Subcutaneous abdominal adipose tissue (tissue), 5 donors: Measurements from ENCODE around the gene ARRB1.
"Not testable (repeated sequence)": the region's sequence is repeated elsewhere in the genome, so short reads cannot be mapped to it uniquely, and the experiment has no call there.

Experiments
- H3K27ac ChIP-seq: one replicate; pipeline ENCODE4 v1.7.0; 2013; ENCODE audit warnings: low read depth, mild to moderate bottlenecking, inconsistent platforms, low read length, moderate library complexity
- H3K27me3 ChIP-seq, 5 donors: one replicate each; pipeline ENCODE4 v1.7.0; 2013; ENCODE audit warnings: low read length in 5 of 5, inconsistent platforms in 1 of 5; ENCODE audit not compliant: control insufficient read depth in 5 of 5, insufficient read depth in 4 of 5
- H3K36me3 ChIP-seq, 5 donors: one replicate each; pipeline ENCODE4 v1.7.0; 2013; ENCODE audit warnings: low read length in 5 of 5; ENCODE audit not compliant: control insufficient read depth in 5 of 5, insufficient read depth in 5 of 5
- H3K4me1 ChIP-seq, 5 donors: one replicate each; pipeline ENCODE4 v1.7.0; 2013; ENCODE audit warnings: low read length in 5 of 5, mild to moderate bottlenecking in 3 of 5, moderate library complexity in 1 of 5; ENCODE audit not compliant: control insufficient read depth in 5 of 5, insufficient read depth in 5 of 5
- H3K4me3 ChIP-seq, 5 donors: one replicate each; pipeline ENCODE4 v1.7.0; 2013; ENCODE audit warnings: low read length in 5 of 5, low read depth in 1 of 5
- H3K9ac ChIP-seq, 5 donors: one replicate each; pipeline ENCODE4 v1.7.0; 2013; ENCODE audit warnings: low read length in 5 of 5, mild to moderate bottlenecking in 4 of 5, moderate library complexity in 3 of 5
- H3K9me3 ChIP-seq, 5 donors: one replicate each; pipeline ENCODE4 v1.7.0; 2013; ENCODE audit warnings: low read length in 5 of 5; ENCODE audit not compliant: control insufficient read depth in 5 of 5
- donor health status: healthy.
- donor health status: healthy.
- donor health status: healthy.
- donor health status: healthy.
- donor health status: healthy.

ARRB1 gene

GRCh38 chr11:75333807-75334140 is 17.7 kb downstream of the ARRB1 start:
- no peaks in the 10 kb centered on the region for H3K9me3 ChIP-seq
- peak overlapping the region in 1 of 5 donors; percentile 22 for H3K4me3 ChIP-seq
- H3K27me3 ChIP-seq = no peaks in the 10 kb centered on the region
- peaks cover 22 to 76% (median 67%) of the 10 kb centered on the region in 5 donors for H3K4me1 ChIP-seq
- peak overlapping the region; percentile 58 for H3K27ac ChIP-seq
- H3K9ac ChIP-seq = peak overlapping the region in 2 of 5 donors; percentile 25 to 33
- H3K36me3 ChIP-seq = no peaks in the 10 kb centered on the region

GRCh38 chr11:75333022-75333806 is 18.2 kb downstream of the ARRB1 start:
- Histone ChIP-seq H3K4me1 (peaks cover 17 to 76% (median 67%) of the 10 kb centered on the region in 5 donors), H3K9ac (peak overlapping the region in 2 of 5 donors; percentile 25 to 33), H3K36me3 (no peaks in the 10 kb centered on the region), H3K4me3 (peak overlapping the region in 1 of 5 donors; percentile 22), H3K27ac (peak overlapping the region; percentile 58), H3K9me3 (no peaks in the 10 kb centered on the region), H3K27me3 (no peaks in the 10 kb centered on the region)

DNA sequence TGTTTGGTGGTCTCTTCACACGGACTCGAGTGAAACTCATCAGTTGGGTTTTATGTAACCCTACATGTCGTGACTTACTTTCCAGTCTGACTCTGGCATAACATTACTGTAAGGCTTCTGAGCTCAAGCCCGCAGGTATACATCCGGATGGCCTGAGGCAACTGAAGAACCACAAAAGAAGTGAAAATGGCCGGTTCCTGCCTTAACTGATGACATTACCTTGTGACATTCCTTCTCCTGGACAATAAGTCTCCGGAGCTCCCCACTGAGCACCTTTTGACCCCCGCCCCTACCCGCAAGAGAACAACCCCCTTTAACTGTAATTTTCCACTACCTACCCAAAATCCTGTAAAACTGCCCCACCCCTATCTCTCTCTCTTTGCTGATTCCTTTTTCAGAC is 19.7 kb downstream of the ARRB1 start:
- H3K27me3 ChIP-seq, H3K27ac ChIP-seq, H3K9me3 ChIP-seq, H3K9ac ChIP-seq, H3K4me3 ChIP-seq, H3K36me3 ChIP-seq: not testable (repeated sequence)
- H3K4me1 ChIP-seq = peaks cover 5 to 64% (median 54%) of the 10 kb centered on the region in 5 donors

GRCh38 chr11:75331304-75331703 is 20.2 kb downstream of the ARRB1 start:
- not testable (repeated sequence) for H3K9ac ChIP-seq, H3K9me3 ChIP-seq, H3K36me3 ChIP-seq, H3K27ac ChIP-seq, H3K4me3 ChIP-seq, H3K27me3 ChIP-seq
- H3K4me1 ChIP-seq = peaks cover 5 to 62% (median 53%) of the 10 kb centered on the region in 5 donors

GRCh38 chr11:75330886-75331285 is 20.6 kb downstream of the ARRB1 start:
- not testable (repeated sequence) for H3K4me3 ChIP-seq, H3K27me3 ChIP-seq, H3K36me3 ChIP-seq, H3K27ac ChIP-seq, H3K9ac ChIP-seq, H3K9me3 ChIP-seq
- peaks cover 8 to 62% (median 53%) of the 10 kb centered on the region in 5 donors for H3K4me1 ChIP-seq

DNA sequence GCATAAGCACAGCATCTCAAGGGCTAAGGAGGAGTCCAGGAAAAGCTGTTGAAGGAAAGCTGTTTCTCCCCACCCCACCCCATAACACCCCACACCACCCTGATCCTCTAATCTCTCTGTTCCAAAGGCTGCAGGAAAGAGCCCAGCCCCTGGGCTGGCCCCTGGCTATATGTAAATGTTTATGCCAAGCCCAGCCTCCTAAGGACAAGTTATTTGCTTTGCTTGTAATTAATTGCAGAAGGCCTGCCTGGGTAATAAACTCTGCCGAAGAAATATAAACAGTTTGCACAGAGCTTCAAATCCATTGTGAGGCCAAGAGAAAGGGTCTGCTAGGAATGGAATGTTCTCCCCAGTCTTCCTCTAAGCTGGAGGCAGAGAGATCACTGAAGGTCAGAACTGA is 21.2 kb downstream of the ARRB1 start:
- Histone ChIP-seq H3K36me3 (peaks cover 0 to 5% (median 3%) of the 10 kb centered on the region in 5 donors), H3K27me3 (no peaks in the 10 kb centered on the region), H3K4me1 (peaks cover 8 to 61% (median 52%) of the 10 kb centered on the region in 5 donors), H3K9me3 (no peaks in the 10 kb centered on the region), H3K27ac (no peak overlapping the region), H3K4me3 (no peak overlapping the region), H3K9ac (no peak overlapping the region)

GRCh38 chr11:75328426-75329277 is 22.8 kb downstream of the ARRB1 start:
- Histone ChIP-seq H3K9ac (no peak overlapping the region), H3K4me1 (peaks cover 6 to 47% (median 41%) of the 10 kb centered on the region in 5 donors), H3K36me3 (peaks cover 0 to 12% (median 10%) of the 10 kb centered on the region in 5 donors), H3K4me3 (no peak overlapping the region), H3K9me3 (no peaks in the 10 kb centered on the region), H3K27me3 (no peaks in the 10 kb centered on the region), H3K27ac (peak overlapping the region; percentile 40)

DNA sequence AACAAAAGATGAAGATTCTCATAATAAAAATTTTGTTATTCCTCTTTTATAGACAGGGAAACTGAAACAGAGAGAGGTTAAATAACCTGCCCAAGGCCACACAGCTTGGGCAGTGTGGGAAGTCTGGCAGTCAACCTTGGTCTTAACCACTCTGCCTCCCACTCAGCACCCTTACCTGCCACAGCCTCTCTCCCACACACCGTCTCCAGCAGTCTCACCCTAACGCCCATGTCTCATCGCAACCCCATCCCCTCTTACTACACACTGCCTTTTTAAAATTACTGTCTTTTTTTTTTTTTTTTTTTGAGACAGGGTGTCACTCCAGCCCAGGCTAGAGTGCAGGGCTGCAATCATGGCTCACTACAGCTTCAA is 25.0 kb downstream of the ARRB1 start:
- peaks cover 2 to 47% (median 40%) of the 10 kb centered on the region in 5 donors for H3K4me1 ChIP-seq
- H3K4me3 ChIP-seq = no peak overlapping the region
- peak overlapping the region; percentile 67 for H3K27ac ChIP-seq

GRCh38 chr11:75325713-75326438 is 25.6 kb downstream of the ARRB1 start:
- H3K27me3 ChIP-seq = no peaks in the 10 kb centered on the region
- H3K9me3 ChIP-seq = no peaks in the 10 kb centered on the region
- H3K4me1 ChIP-seq = peaks cover 2 to 47% (median 41%) of the 10 kb centered on the region in 5 donors
- peaks cover 0 to 22% (median 15%) of the 10 kb centered on the region in 5 donors for H3K36me3 ChIP-seq
- H3K4me3 ChIP-seq = no peak overlapping the region
- peak overlapping the region; percentile 67 for H3K27ac ChIP-seq
- H3K9ac ChIP-seq = peak overlapping the region in 2 of 5 donors; percentile 17 to 28

More for the DNA sequence above, 25.0 kb downstream of the ARRB1 start:
- no peaks in the 10 kb centered on the region for H3K27me3 ChIP-seq
- H3K9ac ChIP-seq = peak overlapping the region in 1 of 5 donors; percentile 17
- H3K36me3 ChIP-seq = peaks cover 0 to 22% (median 15%) of the 10 kb centered on the region in 5 donors
- no peaks in the 10 kb centered on the region for H3K9me3 ChIP-seq
